Esophagus squamous epithelium (tissue), 4 donors: ENCODE measurements around the gene COL15A1.

Experiments used
- CTCF ChIP-seq, 6 experiments: fragments of 450-650 bp in 4 of 6; fragments of 200-600 bp in 2 of 6; sonication (generic) in 2 of 6; IDR thresholded peaks; one replicate each; pipeline ENCODE4 v1.5.1; 2016 to 2019; ENCODE audit warnings: antibody characterized with exemption in 6 of 6, mild to moderate bottlenecking in 4 of 6, moderate library complexity in 4 of 6
- POLR2A ChIP-seq, 4 donors: fragments of 450-650 bp; IDR thresholded peaks; one replicate each; pipeline ENCODE4 v1.6.1; 2017; ENCODE audit warnings: antibody characterized with exemption in 4 of 4, mild to moderate bottlenecking in 4 of 4, moderate library complexity in 3 of 4

DNA sequence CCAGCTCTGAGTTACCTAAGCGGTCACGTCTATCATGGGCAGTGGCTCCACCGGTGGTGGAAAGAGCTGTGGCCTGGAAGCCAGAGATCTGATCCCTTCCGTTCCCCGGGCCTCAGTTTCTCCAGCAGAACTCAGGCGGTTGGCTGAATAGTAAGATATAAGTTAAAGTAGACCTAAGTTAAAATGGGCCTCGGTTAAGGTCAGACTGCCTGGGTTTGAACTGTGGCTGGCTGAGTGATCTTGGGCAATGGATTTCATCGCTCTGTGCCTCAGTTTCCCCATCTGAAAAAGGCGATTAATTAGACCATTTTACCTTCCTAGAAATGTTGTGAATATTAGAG, 997 bp downstream of the COL15A1 start:
- TF ChIP-seq CTCF (IDR thresholded peaks at IDR 0.05): no peak
- TF ChIP-seq POLR2A (IDR thresholded peaks at IDR 0.05): no peak
